Measurements from ENCODE around the gene URI1.

DNA sequence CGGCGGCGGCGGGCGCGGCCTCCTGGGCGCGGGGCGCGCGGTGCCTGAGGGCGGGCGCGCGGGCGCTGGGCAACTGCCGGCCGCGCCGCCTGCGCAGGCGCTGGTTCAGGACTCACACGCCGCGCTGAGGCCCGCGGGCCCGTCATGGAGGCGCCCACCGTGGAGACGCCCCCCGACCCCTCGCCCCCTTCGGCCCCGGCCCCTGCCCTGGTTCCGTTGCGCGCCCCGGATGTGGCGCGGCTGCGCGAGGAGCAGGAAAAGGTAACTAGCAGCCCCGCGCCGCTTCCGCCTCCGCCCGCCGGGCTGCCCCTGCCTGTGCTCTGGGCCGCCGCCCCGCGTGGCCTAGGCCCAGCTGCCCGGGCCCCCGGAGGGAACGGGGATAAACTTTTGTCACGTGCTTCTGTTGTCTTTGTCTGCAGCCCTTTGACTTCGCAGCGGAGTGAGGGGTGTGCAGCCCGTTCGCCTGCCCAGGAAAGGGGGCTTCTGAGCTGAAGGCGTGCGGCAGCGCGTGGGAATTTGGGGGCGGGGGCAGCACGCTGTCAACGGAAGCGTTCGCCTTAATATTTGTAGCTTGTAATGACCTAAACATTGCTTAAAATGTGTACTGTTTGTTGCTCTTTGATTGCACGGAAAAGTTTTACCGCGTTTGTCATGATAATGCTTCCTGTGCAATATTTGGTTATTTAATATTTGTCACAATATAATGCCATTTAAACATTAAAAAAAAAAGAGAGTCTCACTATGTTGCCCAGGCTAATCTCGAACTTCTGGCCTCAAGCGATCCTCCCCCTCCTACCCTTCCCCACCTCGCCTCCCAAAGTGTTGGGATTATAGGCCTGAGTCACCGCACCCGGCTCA is 594 bp downstream of the URI1 start:
- TF ChIP-seq POLR2A (IDR thresholded peaks at IDR 0.05) = no peak
- TF ChIP-seq, protein P1, sequence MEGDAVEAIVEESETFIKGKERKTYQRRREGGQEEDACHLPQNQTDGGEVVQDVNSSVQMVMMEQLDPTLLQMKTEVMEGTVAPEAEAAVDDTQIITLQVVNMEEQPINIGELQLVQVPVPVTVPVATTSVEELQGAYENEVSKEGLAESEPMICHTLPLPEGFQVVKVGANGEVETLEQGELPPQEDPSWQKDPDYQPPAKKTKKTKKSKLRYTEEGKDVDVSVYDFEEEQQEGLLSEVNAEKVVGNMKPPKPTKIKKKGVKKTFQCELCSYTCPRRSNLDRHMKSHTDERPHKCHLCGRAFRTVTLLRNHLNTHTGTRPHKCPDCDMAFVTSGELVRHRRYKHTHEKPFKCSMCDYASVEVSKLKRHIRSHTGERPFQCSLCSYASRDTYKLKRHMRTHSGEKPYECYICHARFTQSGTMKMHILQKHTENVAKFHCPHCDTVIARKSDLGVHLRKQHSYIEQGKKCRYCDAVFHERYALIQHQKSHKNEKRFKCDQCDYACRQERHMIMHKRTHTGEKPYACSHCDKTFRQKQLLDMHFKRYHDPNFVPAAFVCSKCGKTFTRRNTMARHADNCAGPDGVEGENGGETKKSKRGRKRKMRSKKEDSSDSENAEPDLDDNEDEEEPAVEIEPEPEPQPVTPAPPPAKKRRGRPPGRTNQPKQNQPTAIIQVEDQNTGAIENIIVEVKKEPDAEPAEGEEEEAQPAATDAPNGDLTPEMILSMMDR (IDR thresholded peaks at IDR 0.05) = no peak
